GM19372 (cell line): Measurements from ENCODE around the gene GCSAM.

ENCODE experiments used
- ATAC-seq: cut with Tn5 transposase; IDR thresholded peaks from one replicate; pipeline ENCODE4 v1.9.1; 2021; ENCODE audit warnings: mild to moderate bottlenecking, low read depth, moderate library complexity; ENCODE audit not compliant: unreplicated experiment

The GCSAM gene, protein sequence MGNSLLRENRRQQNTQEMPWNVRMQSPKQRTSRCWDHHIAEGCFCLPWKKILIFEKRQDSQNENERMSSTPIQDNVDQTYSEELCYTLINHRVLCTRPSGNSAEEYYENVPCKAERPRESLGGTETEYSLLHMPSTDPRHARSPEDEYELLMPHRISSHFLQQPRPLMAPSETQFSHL

DNA sequence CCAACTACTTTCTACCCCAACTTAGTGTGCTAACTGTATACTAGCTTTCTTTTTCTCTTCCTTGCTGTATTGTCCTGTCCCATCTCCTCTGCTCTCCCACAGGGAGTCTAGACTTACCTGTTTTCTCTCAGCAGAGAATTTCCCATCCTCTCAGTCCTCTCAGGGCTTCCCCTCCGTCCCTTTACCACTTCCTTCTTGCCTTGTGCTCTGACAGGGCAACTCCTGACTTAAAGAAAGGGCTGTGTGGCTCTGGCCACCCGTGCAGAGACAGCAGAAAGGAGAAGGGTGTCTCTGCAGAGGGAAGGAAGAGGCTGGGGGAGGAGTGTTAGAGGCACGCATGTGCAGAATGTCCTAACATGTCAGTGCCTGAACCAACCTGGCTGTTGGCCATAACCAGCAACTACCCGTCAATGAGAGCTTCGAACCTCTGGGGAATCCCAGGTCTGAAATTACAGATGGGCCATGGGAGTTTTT, at the start of gene GCSAM:
TSS of gene GCSAM (minus strand) at position 274 of the 474 bp plus-strand sequence. CDS start at position 146, 128 bp downstream.
- peak; percentile 69 for ATAC-seq

DNA sequence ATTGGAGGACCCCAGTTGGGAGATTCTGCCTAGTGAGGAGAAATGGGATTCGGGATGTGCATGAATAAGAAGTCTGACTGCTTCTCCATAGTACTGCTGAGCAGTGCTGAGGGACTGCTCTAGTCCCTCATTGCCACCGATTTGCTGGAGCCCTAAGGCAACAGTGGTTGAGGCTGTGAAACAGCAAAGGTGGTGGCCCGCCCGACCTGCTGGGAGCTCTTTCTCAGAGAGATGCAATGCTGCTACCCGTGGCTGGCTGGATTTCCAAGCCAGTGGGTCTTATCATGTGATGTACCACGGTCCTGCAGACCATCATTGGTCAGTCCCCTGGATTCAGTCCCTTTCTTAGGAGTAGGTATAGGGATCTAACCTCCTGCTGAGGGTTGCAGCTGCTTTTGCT, 42.6 kb upstream of the GCSAM start:
- ATAC-seq, result no peak

DNA sequence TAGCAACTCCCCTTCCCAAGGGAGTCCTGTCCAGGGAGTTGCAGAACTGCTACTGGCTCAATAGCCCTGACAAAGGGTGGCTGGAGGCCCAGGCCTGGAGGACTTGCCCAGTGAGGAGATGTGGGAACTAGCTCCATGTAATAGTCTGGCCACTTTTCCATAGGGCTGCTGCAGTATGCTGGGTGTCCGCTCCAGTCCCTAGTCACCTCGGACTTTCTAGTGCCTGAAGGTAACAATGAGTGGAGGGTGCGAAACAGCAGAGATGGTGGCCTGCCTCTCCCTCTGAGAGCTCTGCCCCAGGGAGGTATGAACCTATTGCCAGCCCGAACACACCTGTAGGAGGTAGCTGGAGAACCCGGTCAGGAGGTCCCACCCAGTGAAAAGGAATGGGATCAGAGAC, 42.0 kb upstream of the GCSAM start:
- ATAC-seq, result no peak

DNA sequence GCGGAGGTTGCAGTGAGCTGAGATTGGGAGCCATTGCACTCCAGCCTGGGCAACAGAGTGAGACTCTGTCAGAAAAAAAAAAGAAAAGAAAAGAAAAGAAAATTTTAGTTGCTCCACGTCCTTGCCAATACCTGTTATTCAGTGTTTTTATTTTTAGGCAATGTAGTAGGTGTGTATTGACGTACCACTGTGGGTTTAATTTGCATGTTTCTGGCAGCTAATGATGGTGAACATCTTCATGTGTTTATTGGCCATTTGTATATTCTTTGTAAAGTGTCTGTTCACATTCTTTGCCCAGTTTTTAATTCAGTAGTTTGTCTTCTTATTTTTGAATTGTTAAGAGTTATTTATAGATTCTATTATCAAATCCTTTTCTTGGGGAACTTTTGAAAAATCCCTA, 38.1 kb upstream of the GCSAM start:
- ATAC-seq, result no peak

DNA sequence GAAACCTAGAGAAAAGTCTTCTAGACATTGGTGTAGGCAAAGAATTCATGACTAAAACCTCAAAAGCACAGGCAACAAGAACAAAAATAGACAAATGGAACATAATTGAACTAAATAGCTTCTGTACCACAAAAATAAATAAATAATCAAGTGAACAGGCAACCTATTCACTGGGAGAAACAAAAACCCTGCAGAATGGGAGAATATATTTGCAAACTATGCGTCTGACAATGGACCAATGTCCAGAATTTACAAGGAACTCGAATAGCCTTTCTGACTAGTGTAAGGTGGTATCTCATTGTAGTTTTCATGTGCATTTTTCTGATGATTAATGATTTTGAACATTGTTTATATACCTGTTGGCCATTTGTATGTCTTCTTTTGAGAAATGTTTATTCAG, 37.0 kb upstream of the GCSAM start:
- ATAC-seq, result no peak

DNA sequence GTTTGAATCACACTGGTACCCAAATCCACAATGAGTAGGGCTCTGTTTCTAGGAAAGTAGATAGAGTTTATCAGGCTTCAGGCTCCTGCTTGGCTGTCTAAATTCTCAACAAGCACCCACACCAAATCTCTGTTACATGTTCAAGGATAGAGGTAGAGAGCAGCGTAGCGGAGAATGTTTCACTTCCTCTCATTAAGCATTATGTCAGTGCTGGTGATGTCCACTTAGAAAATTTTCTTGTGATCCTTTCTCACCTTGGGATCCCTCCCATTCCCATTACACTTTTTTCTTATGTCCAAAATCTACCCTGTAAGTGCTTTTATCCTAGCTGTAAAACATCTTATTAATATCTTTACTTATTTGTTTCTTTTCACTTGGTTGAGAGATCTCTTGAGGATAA, 34.7 kb upstream of the GCSAM start:
- ATAC-seq, result no peak

DNA sequence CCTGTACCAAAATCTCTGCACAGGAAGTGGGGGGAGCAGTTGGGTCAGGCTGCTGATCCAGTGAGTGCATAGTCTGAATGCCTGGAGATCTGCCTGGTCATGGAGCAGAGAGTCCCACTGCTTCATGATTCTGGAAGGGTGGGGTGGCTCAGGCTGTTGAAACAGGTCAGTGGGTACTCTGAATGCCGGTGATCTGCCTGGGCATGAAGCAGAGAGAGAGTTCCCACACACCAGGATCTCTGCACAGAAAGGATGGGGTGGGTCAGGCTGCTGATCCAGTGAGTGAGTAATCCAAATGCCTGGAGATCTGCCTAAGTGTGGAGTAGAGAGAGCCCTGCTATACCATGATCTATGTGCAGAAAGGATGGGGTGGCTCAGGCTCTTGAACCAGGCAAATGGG, 16.1 kb upstream of the GCSAM start:
- no peak for ATAC-seq

DNA sequence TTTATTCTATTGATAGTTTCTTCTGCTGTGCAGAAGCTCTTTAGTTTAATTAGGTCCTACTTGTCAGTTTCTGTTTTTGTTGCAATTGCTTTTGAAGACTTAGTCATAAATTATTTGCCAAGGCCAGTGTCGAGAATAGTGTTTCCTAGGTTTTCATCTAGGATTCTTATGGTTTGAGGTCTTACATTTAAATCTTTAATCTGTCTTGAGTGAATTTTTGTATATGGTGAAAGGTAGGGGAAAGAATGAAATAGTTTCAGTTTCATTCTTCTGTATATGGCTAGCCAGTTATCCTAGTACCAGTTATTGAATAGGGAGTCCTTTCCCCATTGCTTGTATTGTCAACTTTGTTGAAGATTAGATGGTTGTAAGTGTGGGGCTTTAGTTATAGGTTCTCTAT, 10.6 kb upstream of the GCSAM start:
- ATAC-seq, result no peak

DNA sequence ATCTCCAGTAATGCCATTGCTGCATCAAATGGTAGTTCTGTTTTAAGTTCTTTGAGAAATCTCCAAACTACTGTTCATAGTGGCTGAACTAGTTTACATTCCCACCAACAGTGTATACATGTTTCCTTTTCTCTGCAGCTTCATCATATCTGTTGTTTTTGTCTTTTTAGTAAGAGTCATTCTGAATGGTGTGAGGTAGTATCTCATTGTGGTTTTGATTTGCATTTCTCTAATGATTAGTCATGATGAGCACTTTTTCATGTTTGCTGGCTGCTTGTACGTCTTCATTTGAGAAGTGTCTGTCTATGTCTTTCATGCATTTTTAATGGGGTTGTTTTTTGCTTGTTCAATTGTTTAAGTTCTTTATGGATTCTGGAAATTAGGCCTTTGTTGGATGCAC, 10.2 kb upstream of the GCSAM start:
- no peak for ATAC-seq

DNA sequence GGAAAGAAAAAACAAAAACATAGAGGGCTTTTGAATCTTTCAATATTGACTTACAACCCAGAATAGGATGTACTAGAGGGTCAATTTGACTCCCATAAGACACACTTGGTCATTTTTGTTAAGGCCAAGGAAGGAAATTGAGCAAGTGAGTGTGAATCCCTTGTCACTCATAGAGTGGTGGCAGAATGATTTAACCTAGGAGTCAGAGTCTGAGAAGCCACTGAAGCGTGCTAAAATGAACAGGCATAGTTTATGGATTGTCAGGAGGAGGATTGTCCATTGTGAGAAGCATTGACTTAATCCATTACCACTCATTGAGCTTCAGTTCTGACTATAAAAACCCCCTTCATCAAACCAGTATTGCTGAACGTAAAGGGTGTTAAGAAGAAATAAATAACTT, 8.2 kb upstream of the GCSAM start:
- ATAC-seq, result no peak

DNA sequence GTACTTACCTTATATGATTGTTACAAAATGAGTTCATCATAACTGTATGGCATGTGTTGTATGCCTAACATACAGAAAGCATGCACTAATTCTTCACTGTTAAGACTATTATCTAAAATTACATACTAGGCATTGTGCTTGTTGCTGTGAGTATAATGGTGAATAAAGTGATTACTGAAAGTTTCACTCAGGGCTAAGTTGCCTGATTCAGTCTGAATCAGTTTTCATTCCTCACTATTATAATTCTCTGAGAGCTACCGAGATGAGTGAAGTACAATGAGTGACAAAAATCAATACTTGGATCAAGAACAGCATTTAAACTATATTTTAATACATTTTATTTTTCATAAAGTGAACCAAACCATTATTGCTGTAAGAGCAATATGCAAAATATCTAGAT, 7.5 kb upstream of the GCSAM start:
- no peak for ATAC-seq

DNA sequence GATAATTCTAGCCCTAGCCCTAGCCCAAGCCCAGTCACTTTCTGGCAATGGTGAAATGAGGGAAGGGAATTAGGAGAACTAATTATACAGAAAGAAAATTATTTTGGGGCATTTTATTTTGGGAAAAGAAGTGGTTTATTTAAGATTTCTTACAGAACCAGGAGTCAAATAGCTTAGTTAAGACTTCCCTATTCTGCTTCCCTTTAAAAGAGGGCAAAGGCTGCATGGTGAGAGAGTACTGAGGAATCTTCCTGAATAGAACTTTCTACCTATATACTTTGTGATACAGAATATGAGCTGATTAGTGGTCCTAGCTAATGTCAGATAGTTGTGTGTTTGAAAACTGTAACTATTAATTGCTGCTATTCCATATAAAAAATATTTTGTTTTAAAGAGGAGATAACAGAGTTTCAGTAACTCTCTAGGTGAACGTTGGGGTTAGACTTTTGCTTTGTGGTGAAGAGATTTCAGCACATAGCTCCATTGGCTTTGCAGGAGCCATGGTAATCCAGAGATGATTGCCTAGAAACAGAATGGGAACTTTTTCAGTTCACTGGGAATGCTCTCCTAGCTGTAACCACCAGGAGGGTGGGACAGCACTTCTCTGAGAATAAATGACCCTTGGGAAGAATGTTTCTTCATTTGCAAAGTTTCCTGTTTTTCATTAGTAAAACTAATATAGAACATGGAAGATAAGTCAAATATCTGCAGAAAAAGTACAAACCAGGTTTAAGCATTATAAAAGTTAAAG, 5.3 kb upstream of the GCSAM start:
- ATAC-seq, result no peak

DNA sequence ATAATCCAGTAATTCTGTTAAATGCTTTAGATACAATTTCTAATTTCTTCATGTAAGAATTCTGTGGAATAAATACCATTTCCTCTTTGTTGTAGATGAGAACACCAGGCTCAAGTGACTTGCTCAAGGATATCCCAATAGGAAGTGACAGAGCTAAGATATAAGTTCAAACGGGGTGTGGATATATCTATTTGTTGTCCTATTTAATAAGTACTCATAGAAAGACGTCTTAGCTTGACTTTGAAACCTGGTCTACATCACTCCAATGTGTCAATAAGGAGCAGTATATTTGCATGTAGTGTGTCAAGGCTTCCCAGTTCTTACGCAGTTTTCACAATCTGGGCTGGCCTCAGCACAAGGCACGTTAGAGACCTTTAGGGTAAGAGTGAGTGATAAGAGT, 4.7 kb upstream of the GCSAM start:
- ATAC-seq, result no peak

DNA sequence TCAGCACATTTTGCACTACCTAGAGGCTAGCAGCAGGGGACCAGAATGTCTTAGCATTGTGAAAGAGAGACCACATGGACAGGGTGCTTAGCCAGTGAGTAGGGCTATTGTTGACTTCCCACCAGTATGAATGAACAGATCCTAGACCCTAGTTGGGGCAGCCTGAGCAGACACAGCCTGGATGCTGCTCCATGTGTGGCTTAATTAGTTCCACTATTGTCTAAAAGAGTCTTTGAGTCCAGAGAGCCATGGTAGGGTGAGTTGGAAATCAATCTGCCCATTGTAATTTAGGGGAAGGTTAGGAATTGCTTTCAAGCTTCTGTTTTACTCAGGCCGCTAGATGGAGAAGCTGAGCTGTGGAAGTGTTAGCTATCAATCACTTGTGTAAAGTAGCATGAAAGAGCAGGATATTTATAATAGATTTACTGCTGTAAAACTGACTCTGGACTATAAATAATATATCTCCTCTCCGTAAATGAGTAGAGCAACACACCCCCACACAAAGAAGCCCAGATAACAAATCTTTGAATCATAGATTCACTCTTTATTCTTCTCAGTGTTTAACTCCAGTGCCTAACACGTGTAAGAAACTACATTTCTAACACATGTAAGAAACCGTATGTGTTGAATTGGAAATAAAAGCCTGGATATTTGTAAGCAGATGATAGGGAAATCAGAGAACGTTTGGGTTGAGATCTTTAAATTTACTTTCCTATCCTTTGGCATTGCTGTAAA, 4.1 kb upstream of the GCSAM start:
- no peak for ATAC-seq

DNA sequence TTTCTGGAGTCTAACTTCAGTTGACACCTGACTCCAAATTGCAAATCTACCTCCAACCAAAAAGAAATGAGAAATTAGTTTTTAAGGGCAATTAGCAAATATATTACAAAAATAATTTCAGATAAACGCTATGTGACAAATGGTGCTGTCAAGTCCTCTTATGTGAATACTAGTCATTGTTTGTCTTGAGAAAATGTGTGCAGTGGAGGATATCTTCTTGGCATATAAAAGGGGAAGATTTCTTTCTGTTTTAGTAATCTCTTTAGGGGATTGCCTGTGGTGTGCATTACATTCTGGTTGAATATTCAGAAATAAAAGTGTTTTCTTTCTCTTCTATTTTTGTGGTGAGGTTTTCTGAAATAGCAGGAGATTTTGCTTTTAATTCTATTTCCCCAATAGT, 3.0 kb upstream of the GCSAM start:
- no peak for ATAC-seq

DNA sequence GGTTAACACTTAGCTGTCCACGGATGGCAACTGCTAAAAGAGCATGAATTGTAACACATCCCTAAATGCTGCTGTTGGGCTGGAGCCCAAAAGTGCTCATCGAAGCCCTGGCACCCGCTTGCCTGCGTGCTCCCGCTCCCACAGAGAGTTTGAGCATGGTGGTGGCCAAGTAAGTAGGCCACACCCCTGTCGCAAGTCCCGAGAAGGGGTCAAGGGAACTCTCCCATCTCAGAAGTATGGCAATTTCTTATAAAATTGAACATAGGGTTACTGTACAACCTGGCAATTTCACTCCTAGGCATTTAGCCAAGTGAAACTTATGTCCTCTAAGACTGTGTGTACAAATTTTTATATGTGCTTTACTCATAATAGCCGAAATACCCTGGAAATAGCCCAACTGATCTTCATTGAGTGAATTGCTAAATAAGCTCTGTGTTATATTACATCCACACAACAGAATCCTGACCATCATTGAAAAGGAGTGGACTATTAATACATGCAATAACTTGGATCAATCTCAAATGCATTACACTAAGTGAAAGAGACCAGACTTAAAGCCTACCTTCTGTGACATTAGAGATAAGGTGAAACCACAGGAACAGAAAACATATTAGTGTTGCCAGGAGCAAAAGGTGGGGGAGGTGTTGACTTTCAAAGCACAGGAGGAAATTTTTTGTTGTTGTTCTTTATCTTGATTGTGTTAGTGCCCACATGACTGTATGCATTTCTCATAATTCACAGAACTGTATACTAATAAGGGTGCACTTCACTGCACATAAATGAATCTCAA, 1.5 kb upstream of the GCSAM start:
- ATAC-seq, result no peak

DNA sequence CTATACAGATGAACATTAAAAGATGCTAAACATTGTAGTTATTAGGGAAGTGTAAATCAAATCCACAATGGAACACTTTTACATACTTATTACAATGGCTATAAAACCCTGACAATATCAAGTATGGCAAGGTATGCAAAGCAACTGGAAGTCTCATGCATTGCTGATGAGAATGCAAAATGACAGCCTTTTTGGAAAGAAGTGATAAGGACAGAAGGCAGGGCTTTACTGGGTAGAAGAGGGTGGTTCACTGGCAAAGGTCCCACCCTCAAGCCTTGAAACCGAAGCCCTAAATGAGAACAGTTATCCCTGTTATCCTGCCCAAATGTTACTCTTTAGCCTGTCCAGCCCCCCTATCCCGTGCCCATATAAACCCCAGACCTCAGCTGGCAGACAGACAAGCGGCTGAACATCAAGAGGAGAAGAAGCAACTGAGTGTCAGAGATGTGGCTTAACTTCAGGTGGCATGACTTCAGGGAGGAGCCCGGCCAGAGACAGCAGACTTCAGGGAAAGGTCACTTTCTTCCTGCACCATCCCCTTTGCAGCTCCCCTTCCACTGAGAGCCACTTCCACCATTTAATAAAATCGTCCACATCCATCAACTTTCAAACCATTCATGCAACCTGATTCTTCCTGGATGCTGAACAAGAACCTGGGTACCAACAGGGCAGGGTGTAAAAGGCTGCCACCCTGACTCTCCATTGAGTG, 732 bp upstream of the GCSAM start:
- no peak for ATAC-seq

DNA sequence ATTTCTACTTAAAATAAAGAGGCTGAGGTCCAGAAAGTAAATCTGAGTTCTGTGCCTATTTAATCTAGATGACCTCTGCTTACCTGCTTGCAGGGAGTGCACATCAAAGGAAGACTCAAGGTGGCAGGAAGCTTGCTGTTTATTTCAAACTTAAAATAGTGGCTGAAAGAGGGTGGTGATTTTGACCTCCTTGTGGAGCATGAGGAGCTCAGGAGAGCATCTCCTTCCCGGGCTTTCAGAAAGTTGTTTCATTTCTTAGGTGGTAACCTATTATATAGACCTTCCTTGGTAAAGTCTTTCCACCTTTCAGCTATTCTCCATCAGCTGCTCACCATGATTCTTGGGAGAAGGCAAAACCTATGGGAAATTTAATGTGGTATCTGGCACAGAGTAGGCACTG, 494 bp downstream of the GCSAM start:
- ATAC-seq, result no peak

DNA sequence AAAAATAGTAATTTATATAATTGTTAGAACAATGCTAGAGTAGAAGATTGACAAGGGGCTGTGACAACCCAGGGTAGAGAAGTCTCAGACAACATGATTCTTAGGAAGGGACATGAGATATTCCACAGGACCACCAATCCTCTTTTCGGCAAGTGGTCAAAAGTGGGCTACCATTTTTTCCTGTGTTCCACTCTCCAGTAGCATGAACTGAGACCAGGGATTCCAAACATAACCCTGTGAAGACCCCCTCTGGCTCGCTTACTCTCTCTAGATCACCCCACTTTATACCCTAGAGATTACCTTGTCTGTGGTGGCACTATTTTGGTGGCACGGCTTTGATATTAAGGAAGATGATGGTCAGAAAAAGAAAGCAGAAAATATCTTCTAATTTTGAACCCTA, 960 bp downstream of the GCSAM start:
- no peak for ATAC-seq

DNA sequence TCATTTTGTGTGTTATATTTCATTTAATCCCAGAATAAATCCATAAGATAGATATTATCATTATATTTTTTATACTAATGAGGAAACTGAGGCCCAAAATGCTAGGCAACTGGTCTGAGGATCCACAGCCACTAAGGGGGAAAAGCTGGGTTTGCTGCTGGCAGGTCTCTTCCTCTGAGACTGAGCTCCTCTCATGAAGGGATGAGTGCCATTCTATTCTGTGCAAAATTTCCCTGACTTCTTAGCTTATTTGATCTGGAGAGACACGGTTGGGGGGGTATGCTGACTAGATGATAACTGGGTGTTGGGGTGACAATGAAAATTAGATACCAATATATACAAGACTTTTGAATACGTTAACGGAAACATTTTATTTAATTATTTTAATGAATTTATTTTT, 1.9 kb downstream of the GCSAM start:
- no peak for ATAC-seq
